ENCODE results near the gene GCFC2.

GCFC2 gene

GRCh38 chr2:75646090-75646582 is 64.6 kb downstream of the GCFC2 start:
- H3K4me3 ChIP-seq (ENCODE audit: low read depth, low read length) = peak overlapping the region; percentile 82
- no peak for DNase-seq (ENCODE audit: low read depth)
- no peak for TF ChIP-seq CTCF (IDR thresholded peaks at IDR 0.05; ENCODE audit: insufficient read depth, low read depth, low read length, missing control alignments)

- DNase-seq (ENCODE audit: low read depth) = no peak
- H3K4me3 ChIP-seq (ENCODE audit: low read depth, low read length) = no peak overlapping the region
- TF ChIP-seq CTCF (IDR thresholded peaks at IDR 0.05; ENCODE audit: insufficient read depth, low read depth, low read length, missing control alignments) = no peak
Measured at GRCh38 chr2:75645643-75646042, 65.1 kb downstream of the GCFC2 start.

GRCh38 chr2:75643980-75644379 is 66.7 kb downstream of the GCFC2 start:
- H3K4me3 ChIP-seq (ENCODE audit: low read depth, low read length) = no peak overlapping the region
- DNase-seq (ENCODE audit: low read depth) = no peak
- no peak for TF ChIP-seq CTCF (IDR thresholded peaks at IDR 0.05; ENCODE audit: insufficient read depth, low read depth, low read length, missing control alignments)

GRCh38 chr2:75641587-75641986 is 69.1 kb downstream of the GCFC2 start:
- no peak for DNase-seq (ENCODE audit: low read depth)
- no peak for TF ChIP-seq CTCF (IDR thresholded peaks at IDR 0.05; ENCODE audit: insufficient read depth, low read depth, low read length, missing control alignments)
- H3K4me3 ChIP-seq (ENCODE audit: low read depth, low read length) = no peak overlapping the region

- DNase-seq (ENCODE audit: low read depth) = peak; percentile 55
- peak; percentile 99 for TF ChIP-seq CTCF (IDR thresholded peaks at IDR 0.05; ENCODE audit: insufficient read depth, low read depth, low read length, missing control alignments)
Measured at GRCh38 chr2:75640621-75641121, 70.0 kb downstream of the GCFC2 start.

GRCh38 chr2:75637568-75637967 is 73.1 kb downstream of the GCFC2 start:
- no peak overlapping the region for H3K4me3 ChIP-seq (ENCODE audit: low read depth, low read length)
- TF ChIP-seq CTCF (IDR thresholded peaks at IDR 0.05; ENCODE audit: insufficient read depth, low read depth, low read length, missing control alignments) = no peak
- DNase-seq (ENCODE audit: low read depth) = no peak

More at GRCh38 chr2:75640621-75641121, 70.0 kb downstream of the GCFC2 start:
- no peak overlapping the region for H3K4me3 ChIP-seq (ENCODE audit: low read depth, low read length)

GRCh38 chr2:75634945-75635344 is 75.8 kb downstream of the GCFC2 start:
- DNase-seq (ENCODE audit: low read depth) = peak; percentile 16
- TF ChIP-seq CTCF (IDR thresholded peaks at IDR 0.05; ENCODE audit: insufficient read depth, low read depth, low read length, missing control alignments) = no peak
- no peak overlapping the region for H3K4me3 ChIP-seq (ENCODE audit: low read depth, low read length)

Measured in GM12865 (cell line).